GM19239 (cell line): ENCODE measurements around the gene SLC29A1.
"Not testable (repeated sequence)": the region's sequence is repeated elsewhere in the genome, so short reads cannot be mapped to it uniquely, and the experiment has no call there.

Experiments used
- DNase-seq: peaks from one replicate; pipeline ENCODE4 v3.0.0; 2011; ENCODE audit warnings: low spot score; ENCODE audit not compliant: insufficient read length
- FAIRE-seq: peaks from 2 replicates; lab custom pipeline; 2011; peaks lifted over from hg19 to GRCh38; lab: Jason Lieb, UNC

The SLC29A1 gene

DNA sequence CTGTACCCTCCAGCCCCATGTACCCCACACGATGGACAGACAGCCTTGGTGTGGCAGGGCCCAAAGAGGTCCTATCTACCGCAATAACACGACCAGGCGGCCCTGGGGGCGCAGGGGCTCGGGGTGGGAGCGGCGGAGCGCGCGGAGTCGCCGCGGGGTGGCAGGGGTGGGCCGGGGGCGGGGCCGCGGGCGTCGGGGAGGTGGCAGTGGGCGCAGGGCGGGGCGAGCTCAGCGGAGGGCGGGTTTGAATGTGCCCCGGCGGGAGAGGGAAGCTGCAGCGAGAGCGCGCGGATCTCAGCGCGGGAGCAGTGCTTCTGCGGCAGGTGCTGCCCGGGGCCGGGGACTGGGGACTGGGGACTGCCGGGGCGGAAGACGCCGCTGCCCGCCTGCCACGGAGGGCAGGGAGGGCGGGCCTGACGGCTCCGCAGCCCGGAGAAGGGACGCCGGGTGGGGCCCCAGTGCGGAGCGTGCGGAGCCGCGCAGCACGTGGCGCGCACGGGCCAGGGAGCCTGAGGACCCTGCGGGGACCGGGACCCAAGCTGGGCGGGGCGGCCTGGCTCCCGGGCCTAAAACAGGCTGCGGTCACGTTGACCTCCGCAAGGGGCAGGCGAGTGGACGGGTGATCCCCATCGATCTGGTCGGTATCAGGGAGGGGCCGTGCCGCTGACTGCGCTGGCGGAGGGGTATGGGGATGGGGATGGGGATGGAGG is at the start of gene SLC29A1:
SLC29A1 (plus strand) TSS at position 277 of the 710 bp plus-strand sequence. CDS start 3,719 bp downstream, outside the sequence.
- DNase-seq (peak; percentile 91), FAIRE-seq (no peak)

- no peak for DNase-seq
- FAIRE-seq, result no peak
Observed at GRCh38 chr6:44176130-44176761, 47.1 kb upstream of the SLC29A1 start.

GRCh38 chr6:44176762-44177509 is 46.5 kb upstream of the SLC29A1 start:
- FAIRE-seq, result no peak
- DNase-seq, result peak; percentile 35

DNA sequence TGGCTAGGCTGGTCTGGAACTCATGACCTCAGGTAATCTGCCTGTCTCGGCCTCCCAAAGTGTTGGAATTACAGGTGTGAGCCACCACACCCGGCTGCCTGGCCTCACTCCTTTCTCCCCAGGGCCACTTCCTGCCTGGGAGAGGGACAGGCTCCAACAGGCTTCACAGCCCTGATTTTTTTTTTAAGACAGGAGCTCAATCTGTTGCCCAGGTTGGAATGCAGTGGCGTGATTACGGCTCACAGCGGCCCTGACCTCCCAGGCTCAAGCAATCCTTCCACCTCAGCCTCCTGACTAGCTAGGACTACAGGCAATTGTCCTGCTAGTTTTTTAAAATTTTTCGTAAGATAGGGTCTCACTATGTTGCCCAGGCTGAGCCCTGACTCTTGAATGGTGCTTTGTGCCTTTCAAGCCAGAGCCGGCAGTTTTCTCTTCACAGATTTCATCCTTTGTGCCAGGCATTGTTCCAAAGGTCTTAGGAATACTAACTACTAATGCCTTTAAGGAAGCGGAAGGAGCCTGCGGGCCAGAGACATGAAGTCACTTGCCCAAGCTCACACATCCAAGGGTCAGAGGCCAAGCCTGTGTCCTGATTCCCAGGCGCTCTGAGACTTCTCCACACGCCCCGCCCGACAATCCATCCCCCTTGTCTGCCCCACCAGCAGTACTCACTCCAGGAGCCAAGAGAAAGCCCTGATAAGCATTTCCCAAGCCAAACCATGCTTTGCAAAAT is 45.5 kb upstream of the SLC29A1 start:
- no peak for FAIRE-seq
- no peak for DNase-seq

DNA sequence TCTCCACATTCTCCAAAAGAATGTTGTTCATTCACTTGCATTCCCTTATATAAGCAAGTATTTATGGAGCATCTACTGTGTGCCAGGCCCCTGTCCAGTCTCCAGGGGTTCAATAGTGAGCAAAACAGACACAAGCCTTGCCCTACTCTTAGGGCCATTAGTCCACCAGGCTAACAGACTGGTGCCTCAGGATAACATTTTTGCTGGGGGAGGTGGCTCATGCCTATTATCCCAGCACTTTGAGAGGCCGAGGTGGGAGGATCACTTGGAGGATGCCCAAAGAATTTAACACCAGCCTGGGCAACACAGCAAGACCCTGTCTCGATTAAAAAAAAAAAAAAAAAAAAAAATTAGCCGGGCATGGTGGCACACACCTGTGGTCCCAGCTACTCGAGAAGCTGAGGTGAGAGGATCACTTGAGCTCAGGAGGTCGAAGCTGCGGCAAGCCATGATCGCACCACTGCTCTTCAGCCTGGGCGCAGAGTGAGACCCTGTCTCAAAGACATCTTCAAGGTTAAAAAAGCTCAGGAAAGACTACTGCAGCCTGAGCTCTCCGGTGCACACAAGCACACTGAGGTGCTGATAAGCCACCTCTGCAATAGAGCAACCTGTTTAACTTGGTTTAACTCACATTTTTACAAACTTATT is 44.8 kb upstream of the SLC29A1 start:
- DNase-seq, result no peak
- no peak for FAIRE-seq

- FAIRE-seq (no peak), DNase-seq (no peak)
Observed at GRCh38 chr6:44179072-44179536, 44.3 kb upstream of the SLC29A1 start.

- DNase-seq, result no peak
- no peak for FAIRE-seq
Observed at GRCh38 chr6:44179648-44180047, 43.7 kb upstream of the SLC29A1 start.

DNA sequence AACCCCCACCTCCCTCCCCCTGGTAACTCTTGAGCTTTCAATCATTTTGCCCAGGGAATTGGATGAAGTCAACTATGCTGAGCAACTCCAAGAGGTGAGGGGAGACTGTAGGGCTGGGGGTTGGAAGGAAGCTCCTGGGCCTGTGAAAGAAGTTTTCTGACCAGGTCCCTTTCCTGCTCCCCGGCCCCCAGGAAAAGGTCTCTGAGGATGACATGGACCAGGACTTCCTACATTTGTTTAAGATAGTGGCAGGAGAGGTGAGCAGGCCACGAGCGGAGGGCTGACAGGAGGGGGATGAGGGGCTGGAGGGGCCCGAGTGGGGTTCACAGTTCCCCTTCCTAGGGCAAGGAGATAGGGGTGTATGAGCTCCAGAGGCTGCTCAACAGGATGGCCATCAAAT is 43.0 kb upstream of the SLC29A1 start:
- DNase-seq (no peak), FAIRE-seq (no peak)

DNA sequence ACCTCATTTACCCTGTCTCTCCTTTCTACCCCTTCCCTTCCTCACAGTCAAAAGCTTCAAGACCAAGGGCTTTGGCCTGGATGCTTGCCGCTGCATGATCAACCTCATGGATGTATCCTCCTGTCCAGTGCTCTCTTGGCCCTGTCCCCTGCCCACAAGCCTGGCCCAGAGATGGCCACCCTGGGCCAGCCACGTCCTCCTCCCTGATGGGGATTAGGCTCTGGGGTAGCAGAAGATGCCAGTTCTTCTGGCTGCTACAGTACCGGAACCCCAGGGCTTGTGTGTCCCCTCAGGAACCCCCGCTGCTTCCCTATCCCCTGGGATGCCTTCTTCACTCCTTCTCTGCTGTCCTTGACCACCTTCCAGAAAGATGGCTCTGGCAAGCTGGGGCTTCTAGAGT is 42.5 kb upstream of the SLC29A1 start:
- FAIRE-seq, result no peak
- no peak for DNase-seq

GRCh38 chr6:44181784-44182183 is 41.6 kb upstream of the SLC29A1 start:
- FAIRE-seq, DNase-seq: not testable (repeated sequence)

GRCh38 chr6:44182911-44183390 is 40.4 kb upstream of the SLC29A1 start:
- FAIRE-seq (no peak), DNase-seq (no peak)

- DNase-seq, result no peak
- no peak for FAIRE-seq
Observed at GRCh38 chr6:44183783-44184182, 39.6 kb upstream of the SLC29A1 start.

DNA sequence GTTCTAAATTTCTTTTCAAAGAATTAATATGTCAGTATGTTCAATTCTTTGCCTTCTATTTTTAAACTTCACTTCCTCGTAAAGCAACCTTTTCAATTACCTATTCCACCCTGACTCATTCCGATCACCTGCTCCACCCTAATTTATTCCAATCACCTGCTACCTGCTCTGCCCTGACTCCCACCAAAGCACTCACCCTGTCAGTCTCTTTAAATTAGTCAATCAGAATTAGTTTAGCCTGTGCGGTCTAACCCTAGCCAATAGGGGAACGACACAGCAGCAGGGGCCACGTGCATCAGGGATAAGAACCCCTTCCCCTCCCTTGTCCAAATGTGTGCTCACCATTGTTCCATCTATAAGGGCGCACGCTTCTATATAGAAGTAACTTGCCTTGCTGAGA is 38.0 kb upstream of the SLC29A1 start:
- FAIRE-seq, DNase-seq: not testable (repeated sequence)

DNA sequence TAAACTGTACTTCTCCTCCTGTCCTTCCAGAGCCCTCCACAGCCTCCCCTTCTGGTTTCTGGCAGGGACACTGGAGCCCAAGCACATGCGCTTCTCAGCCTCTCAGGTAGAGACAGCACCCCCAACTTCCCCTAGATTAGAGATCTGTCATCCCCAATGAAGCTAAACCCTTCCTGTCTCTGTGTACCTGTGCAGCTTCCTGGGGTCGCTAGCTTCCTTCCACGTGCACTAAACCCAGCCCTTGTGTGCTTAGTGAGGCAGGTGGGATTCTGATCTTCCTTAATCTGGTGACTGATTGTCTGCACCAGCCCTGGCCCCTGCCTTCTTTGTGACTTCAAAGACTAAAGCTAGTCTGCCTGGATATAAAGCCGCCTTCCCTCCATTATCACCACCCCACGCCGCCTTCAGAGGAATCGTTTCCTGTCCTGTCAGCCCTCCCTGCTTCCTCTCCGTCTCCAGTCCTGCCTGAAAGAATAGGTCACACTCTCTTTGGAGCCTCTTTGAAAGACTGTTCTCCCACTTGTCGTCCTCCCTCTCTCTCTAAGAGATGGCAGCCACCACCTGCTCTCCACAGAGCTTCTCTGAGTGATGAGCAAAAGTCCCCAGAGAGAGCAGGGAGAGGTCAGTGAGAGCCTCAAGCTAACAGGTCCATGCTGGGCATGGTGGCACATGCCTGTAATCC is 37.3 kb upstream of the SLC29A1 start:
- DNase-seq (no peak), FAIRE-seq (no peak)

- DNase-seq (no peak), FAIRE-seq (no peak)
Observed at GRCh38 chr6:44186635-44187025, 36.8 kb upstream of the SLC29A1 start.

DNA sequence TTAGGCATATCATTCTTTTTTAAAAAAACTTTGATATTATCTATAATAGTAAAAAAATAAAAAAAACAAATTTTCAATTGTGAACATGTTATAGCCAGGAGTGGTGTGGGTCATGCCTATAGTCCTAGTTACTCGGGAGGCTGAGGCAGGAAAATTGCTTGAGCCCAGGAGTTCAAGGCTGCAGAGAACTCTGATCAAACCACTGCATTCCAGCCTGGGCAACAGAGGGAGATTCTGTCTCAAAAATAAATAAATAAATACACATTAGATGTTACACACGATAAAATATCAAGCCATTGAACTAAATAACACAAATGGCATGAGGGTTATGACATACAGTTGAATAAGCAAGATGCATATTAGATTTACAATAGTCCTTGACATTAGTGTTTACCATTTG is 34.6 kb upstream of the SLC29A1 start:
- FAIRE-seq (no peak), DNase-seq (no peak)

DNA sequence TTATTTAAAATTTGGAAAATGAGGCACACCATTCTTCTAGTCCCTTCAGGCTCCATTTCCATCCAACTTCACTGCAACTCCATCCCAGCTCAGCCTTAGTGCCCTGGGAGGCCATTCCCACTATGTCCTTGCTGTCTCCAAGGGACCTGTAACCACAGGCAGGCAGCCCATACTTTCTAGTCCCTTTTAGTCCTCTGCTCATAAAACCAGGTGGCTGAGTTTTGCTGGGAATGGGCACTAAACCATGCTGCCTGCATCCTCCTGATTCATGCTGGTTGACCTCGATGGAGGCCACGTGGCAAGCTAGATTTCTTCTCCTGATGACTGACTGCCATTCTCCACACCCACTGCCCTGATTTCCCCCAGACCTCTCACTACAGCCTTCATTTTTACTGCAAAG is 34.1 kb upstream of the SLC29A1 start:
- FAIRE-seq (no peak), DNase-seq (no peak)

- no peak for FAIRE-seq
- DNase-seq, result no peak
Observed at GRCh38 chr6:44190715-44191114, 32.7 kb upstream of the SLC29A1 start.

- DNase-seq, result no peak
- no peak for FAIRE-seq
Observed at GRCh38 chr6:44192428-44193041, 30.9 kb upstream of the SLC29A1 start.
